ENCODE data around the gene JAK2.

- TF ChIP-seq CTCF (IDR thresholded peaks at IDR 0.05) (no peak), POLR2A (IDR thresholded peaks at IDR 0.05) (no peak)
These were observed 59.1 kb downstream of the JAK2 start for GRCh38 chr9:5044160-5044559.
